ENCODE measurements around the gene BNIP1. TPM values are rescaled to one million over a fixed set of nuclear protein-coding genes. Genes with fewer than 3 reads are reported as not detected.

BNIP1 gene
- total and polyA plus RNA-seq, 2 donors (not counting 3 experiments of a cell fraction or from before 2014, with no cell fraction given), result 19.7 to 22.6 TPM

- no peak overlapping the region for H2AFZ ChIP-seq (ENCODE audit: low read depth, low read length)
- no peaks in the 10 kb centered on the region for H3K9me1 ChIP-seq (replicated peaks; ENCODE audit: control insufficient read depth, extremely low read depth, insufficient read depth, low read length)
- no peak overlapping the region for H3K4me2 ChIP-seq (ENCODE audit: insufficient read depth, low read length)
- CTCF ChIA-PET, result no interaction called here
- dilution Hi-C loops (cut with MboI; ENCODE audit: extremely low pct_ligation_motif_present, low sequenced_read_pairs), result no loop called here
- no peaks in the 10 kb centered on the region for H3K79me2 ChIP-seq (ENCODE audit: control insufficient read depth, insufficient read depth, low read length)
- no peak overlapping the region for H3K4me3 ChIP-seq (replicated peaks in 1 of 3; ENCODE audit: insufficient read depth in 1 of 3, low read depth in 1 of 3, low read length in 3 of 3)
- TF ChIP-seq GATA2 (IDR thresholded peaks at IDR 0.05; ENCODE audit: insufficient read depth, insufficient read length, low read depth, low read length), result no peak
- TF ChIP-seq, protein P1, sequence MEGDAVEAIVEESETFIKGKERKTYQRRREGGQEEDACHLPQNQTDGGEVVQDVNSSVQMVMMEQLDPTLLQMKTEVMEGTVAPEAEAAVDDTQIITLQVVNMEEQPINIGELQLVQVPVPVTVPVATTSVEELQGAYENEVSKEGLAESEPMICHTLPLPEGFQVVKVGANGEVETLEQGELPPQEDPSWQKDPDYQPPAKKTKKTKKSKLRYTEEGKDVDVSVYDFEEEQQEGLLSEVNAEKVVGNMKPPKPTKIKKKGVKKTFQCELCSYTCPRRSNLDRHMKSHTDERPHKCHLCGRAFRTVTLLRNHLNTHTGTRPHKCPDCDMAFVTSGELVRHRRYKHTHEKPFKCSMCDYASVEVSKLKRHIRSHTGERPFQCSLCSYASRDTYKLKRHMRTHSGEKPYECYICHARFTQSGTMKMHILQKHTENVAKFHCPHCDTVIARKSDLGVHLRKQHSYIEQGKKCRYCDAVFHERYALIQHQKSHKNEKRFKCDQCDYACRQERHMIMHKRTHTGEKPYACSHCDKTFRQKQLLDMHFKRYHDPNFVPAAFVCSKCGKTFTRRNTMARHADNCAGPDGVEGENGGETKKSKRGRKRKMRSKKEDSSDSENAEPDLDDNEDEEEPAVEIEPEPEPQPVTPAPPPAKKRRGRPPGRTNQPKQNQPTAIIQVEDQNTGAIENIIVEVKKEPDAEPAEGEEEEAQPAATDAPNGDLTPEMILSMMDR (IDR thresholded peaks at IDR 0.05; ENCODE audit: extremely low read depth in 1 of 2, insufficient read depth in 1 of 2, low read depth in 1 of 2, low read length in 2 of 2), result no peak
- no peak for TF ChIP-seq FOS (IDR thresholded peaks at IDR 0.05; ENCODE audit: borderline replicate concordance, insufficient read depth, low read length)
- TF ChIP-seq POLR2AphosphoS5 (IDR thresholded peaks at IDR 0.05; ENCODE audit: insufficient read depth, low read depth, low read length), result no peak
- no peak for TF ChIP-seq POLR2A (IDR thresholded peaks at IDR 0.05; ENCODE audit: low read depth, low read length)
- TF ChIP-seq EZH2 (IDR thresholded peaks at IDR 0.05; ENCODE audit: borderline replicate concordance, low read depth, low read length, severe bottlenecking), result no peak
- TF ChIP-seq JUN (IDR thresholded peaks at IDR 0.05; ENCODE audit: borderline replicate concordance, insufficient read depth, insufficient read length, low read depth), result no peak
- TF ChIP-seq MYC (IDR thresholded peaks at IDR 0.05; ENCODE audit: low read depth, low read length), result no peak
- TF ChIP-seq, protein P2, sequence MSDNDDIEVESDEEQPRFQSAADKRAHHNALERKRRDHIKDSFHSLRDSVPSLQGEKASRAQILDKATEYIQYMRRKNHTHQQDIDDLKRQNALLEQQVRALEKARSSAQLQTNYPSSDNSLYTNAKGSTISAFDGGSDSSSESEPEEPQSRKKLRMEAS (IDR thresholded peaks at IDR 0.05; ENCODE audit: insufficient read depth, insufficient read length), result no peak
- no peaks in the 10 kb centered on the region for H4K20me1 ChIP-seq (replicated peaks; ENCODE audit: control insufficient read depth, extremely low read depth, insufficient read depth, low read length)
- H3K27me3 ChIP-seq (ENCODE audit: control insufficient read depth in 2 of 2, insufficient read depth in 2 of 2, low read length in 2 of 2), result no peaks in the 10 kb centered on the region
- no peak overlapping the region for H3K27ac ChIP-seq (ENCODE audit: insufficient read depth, low read depth, low read length)
- FAIRE-seq (no peak), DNase-seq (ENCODE audit: low read depth, low spot score) (no peak)
- POLR2A ChIA-PET, result no interaction called here
- H3K36me3 ChIP-seq (ENCODE audit: control insufficient read depth in 2 of 2, extremely low read depth in 1 of 2, insufficient read depth in 2 of 2, low read length in 2 of 2), result no peaks in the 10 kb centered on the region
- no peaks in the 10 kb centered on the region for H3K4me1 ChIP-seq (ENCODE audit: control insufficient read depth, extremely low read depth, insufficient read depth, low read length)
- H3K9ac ChIP-seq (replicated peaks; ENCODE audit: extremely low read depth, insufficient read depth, low read length), result no peak overlapping the region
- H3K9me3 ChIP-seq (replicated peaks; ENCODE audit: control insufficient read depth, insufficient read depth, low read length), result no peaks in the 10 kb centered on the region
- intact Hi-C loops (cut with micrococcal nuclease), result no loop called here
- BruUV-seq (replicated peaks), result no TSS peak
Measured at GRCh38 chr5:173178369-173178910, 34.1 kb downstream of the BNIP1 start.

Data from endothelial cell of umbilical vein (primary cell).